ENCODE measurements around the gene ILRUN. TPM values are rescaled to one million over a fixed set of nuclear protein-coding genes. Genes with fewer than 3 reads are reported as not detected.
"Not testable (repeated sequence)": the region's sequence is repeated elsewhere in the genome, so short reads cannot be mapped to it uniquely, and the experiment has no call there.

ILRUN gene
- total and polyA plus RNA-seq, 12 donors: 18.2 to 84.1 (median 67.5) TPM

GRCh38 chr6:34718976-34719375 is 22.4 kb upstream of the ILRUN start:
- Histone ChIP-seq H3K27me3 (no peaks in the 10 kb centered on the region), H3K36me3 (replicated peaks in 1 of 2) (no peaks in the 10 kb centered on the region), H3K4me1 (replicated peaks in 1 of 2) (no peaks in the 10 kb centered on the region), H3K27ac (no peak overlapping the region), H3K9me3 (replicated peaks in 1 of 3) (no peaks in the 10 kb centered on the region), H3K4me3 (no peak overlapping the region)
- DNase-seq: no peak
- intact Hi-C loops (cut with DNase I): no loop called here
- 67 to 83% (median 73%) methylated on average over 4 of the region's 4 CpGs for WGBS, 4 donors
- TF ChIP-seq POLR2A (IDR thresholded peaks at IDR 0.05): no peak
- TF ChIP-seq, protein P1, sequence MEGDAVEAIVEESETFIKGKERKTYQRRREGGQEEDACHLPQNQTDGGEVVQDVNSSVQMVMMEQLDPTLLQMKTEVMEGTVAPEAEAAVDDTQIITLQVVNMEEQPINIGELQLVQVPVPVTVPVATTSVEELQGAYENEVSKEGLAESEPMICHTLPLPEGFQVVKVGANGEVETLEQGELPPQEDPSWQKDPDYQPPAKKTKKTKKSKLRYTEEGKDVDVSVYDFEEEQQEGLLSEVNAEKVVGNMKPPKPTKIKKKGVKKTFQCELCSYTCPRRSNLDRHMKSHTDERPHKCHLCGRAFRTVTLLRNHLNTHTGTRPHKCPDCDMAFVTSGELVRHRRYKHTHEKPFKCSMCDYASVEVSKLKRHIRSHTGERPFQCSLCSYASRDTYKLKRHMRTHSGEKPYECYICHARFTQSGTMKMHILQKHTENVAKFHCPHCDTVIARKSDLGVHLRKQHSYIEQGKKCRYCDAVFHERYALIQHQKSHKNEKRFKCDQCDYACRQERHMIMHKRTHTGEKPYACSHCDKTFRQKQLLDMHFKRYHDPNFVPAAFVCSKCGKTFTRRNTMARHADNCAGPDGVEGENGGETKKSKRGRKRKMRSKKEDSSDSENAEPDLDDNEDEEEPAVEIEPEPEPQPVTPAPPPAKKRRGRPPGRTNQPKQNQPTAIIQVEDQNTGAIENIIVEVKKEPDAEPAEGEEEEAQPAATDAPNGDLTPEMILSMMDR (IDR thresholded peaks at IDR 0.05): no peak

DNA sequence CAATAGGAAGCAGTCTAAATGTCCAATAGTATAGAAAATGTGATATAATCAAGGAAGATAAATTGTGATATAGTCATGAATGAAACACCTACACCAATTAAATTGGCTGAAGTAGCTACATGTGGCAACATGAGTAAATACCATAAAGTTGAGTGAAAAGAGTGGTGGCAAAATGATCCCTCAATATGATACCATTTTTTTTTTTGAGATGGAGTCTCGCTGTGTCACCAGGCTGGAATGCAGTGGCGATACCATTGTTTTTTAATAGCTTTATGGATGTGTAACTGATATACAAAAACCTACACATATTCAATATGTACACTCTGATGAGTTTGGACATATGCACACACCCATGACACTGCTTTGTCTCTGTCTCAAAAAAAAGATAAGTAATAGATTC is 20.9 kb upstream of the ILRUN start:
- 93 to 98% (median 95%) methylated on average over 2 of the region's 2 CpGs for WGBS, 4 donors
- H3K36me3 ChIP-seq (replicated peaks in 1 of 2): no peaks in the 10 kb centered on the region
- H3K27ac ChIP-seq: no peak overlapping the region
- intact Hi-C loops (cut with DNase I): no loop called here
- no peak for DNase-seq
- H3K4me3 ChIP-seq: no peak overlapping the region
- H3K27me3 ChIP-seq: no peaks in the 10 kb centered on the region
- no peaks in the 10 kb centered on the region for H3K9me3 ChIP-seq (replicated peaks in 1 of 3)
- TF ChIP-seq POLR2A (IDR thresholded peaks at IDR 0.05): no peak
- TF ChIP-seq, protein P1 (IDR thresholded peaks at IDR 0.05): no peak
- no peaks in the 10 kb centered on the region for H3K4me1 ChIP-seq (replicated peaks in 1 of 2)

DNA sequence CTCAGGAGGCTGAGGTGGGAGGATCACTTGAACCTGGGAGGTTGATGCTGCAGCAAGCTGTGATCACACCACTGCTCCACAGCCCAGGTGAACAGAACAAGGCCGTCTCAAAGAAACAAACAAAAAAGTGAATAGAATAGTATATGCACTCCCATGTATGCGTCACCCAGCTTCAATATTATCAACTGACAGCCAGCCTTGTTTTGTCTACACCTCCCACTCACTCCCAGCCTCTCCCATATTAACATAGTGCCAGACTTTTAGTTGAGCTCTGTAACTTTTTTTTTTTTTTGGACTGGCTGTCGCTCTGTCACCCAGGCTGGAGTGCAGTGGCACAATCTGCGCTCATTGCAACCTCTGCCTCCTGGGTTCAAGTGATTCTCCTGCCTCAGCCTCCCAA is 18.1 kb upstream of the ILRUN start:
- H3K27ac ChIP-seq: no peak overlapping the region
- no peak for DNase-seq
- 86 to 91% (median 90%) methylated on average over 4 of the region's 4 CpGs for WGBS, 4 donors
- no peaks in the 10 kb centered on the region for H3K27me3 ChIP-seq
- H3K4me3 ChIP-seq: no peak overlapping the region
- no peaks in the 10 kb centered on the region for H3K36me3 ChIP-seq (replicated peaks in 1 of 2)
- no peaks in the 10 kb centered on the region for H3K9me3 ChIP-seq (replicated peaks in 1 of 3)
- intact Hi-C loops (cut with DNase I): no loop called here
- peaks cover 4 to 6% of the 10 kb centered on the region in 2 donors for H3K4me1 ChIP-seq (replicated peaks in 1 of 2)
- TF ChIP-seq POLR2A (IDR thresholded peaks at IDR 0.05): no peak
- TF ChIP-seq, protein P1 (IDR thresholded peaks at IDR 0.05): no peak

DNA sequence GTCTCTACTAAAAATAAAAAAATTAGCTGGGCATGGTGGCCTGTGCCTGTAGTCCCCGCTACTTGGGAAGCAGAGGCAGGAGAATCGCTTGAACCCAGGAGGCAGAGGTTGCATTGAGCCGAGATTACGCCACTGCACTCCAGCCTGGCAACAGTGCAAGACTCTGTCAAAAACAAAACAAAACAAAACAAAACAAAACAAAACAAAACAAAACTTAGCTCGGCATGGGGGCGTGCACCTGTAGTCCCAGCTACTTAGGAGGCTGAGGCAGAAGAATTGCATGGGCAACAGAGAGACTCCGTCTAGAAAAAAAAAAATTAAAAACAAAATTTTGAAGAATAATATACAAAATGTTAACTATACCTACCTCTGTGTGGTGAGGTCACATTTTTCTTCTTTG is 16.3 kb upstream of the ILRUN start:
- intact Hi-C loops (cut with DNase I); H3K36me3 ChIP-seq (replicated peaks in 1 of 2); DNase-seq; H3K4me3 ChIP-seq; H3K9me3 ChIP-seq (replicated peaks in 1 of 3); H3K27me3 ChIP-seq; H3K27ac ChIP-seq: not testable (repeated sequence)
- peaks cover 11 to 17% of the 10 kb centered on the region in 2 donors for H3K4me1 ChIP-seq (replicated peaks in 1 of 2)
- WGBS, 4 donors: 85 to 92% (median 89%) methylated on average over 7 of the region's 7 CpGs

GRCh38 chr6:34709386-34709785 is 12.8 kb upstream of the ILRUN start:
- 6 to 16% (median 13%) methylated on average over 5 of the region's 5 CpGs for WGBS, 4 donors
- H3K4me1 ChIP-seq (replicated peaks in 1 of 2): peaks cover 13 to 17% of the 10 kb centered on the region in 2 donors
- H3K27me3 ChIP-seq: no peaks in the 10 kb centered on the region
- intact Hi-C loops (cut with DNase I): no loop called here
- TF ChIP-seq, protein P1 (IDR thresholded peaks at IDR 0.05): no peak
- no peak for TF ChIP-seq POLR2A (IDR thresholded peaks at IDR 0.05)
- H3K4me3 ChIP-seq: no peak overlapping the region
- no peaks in the 10 kb centered on the region for H3K9me3 ChIP-seq (replicated peaks in 1 of 3)
- H3K36me3 ChIP-seq (replicated peaks in 1 of 2): no peaks in the 10 kb centered on the region
- peak; percentile 91 to 96 (median 95) for DNase-seq
- peak overlapping the region in 2 of 5 donors; percentile 56 to 68 for H3K27ac ChIP-seq

All from adrenal gland (tissue), 12 donors.